GM12878 (cell line): ENCODE results near the gene MED10. TPM values are rescaled to one million over a fixed set of nuclear protein-coding genes. Genes with fewer than 3 reads are reported as not detected.

ENCODE experiments used
- ASH2L ChIP-seq: fragments of 300-600, 200-600 bp; sonication (generic); IDR thresholded peaks from 2 replicates; pipeline ENCODE4 v1.6.1; 2017; ENCODE audit warnings: low read depth, mild to moderate bottlenecking, borderline replicate concordance
- ATF7 ChIP-seq: fragments of 450-650 bp; IDR thresholded peaks from 2 replicates; pipeline ENCODE4 v1.6.1; 2016; ENCODE audit warnings: low read depth, mild to moderate bottlenecking
- BHLHE40 ChIP-seq, 2 experiments: fragments of 450-650 bp in 1 of 2; IDR thresholded peaks; 2 replicates each; pipeline ENCODE4 v1.6.1; 2011 to 2017; ENCODE audit warnings: low read depth in 2 of 2, borderline replicate concordance in 1 of 2, improper control_type of control experiment in 1 of 2, low read length in 1 of 2, mild to moderate bottlenecking in 1 of 2
- CBFB ChIP-seq: IDR thresholded peaks from 2 replicates; pipeline ENCODE4 v1.6.1; 2016; ENCODE audit warnings: antibody characterized with exemption, low read depth
- E4F1 ChIP-seq: fragments of 450-650 bp; IDR thresholded peaks from 2 replicates; pipeline ENCODE4 v1.6.1; 2018; ENCODE audit warnings: borderline replicate concordance, mild to moderate bottlenecking; ENCODE audit not compliant: partially characterized antibody
- EP300 ChIP-seq, 2 experiments: fragments of 150-350 bp in 1 of 2; IDR thresholded peaks; 2 replicates each; pipeline ENCODE4 v1.6.1; 2011 to 2012; ENCODE audit warnings: low read depth in 2 of 2, low read length in 2 of 2, borderline replicate concordance in 1 of 2, improper control_type of control experiment in 1 of 2, inconsistent platforms in 1 of 2; ENCODE audit not compliant: control insufficient read depth in 1 of 2
- IKZF1 ChIP-seq: fragments of 450-650 bp; conservative IDR thresholded peaks from 2 replicates; pipeline ENCODE4 v1.6.1; 2017; ENCODE audit warnings: antibody characterized with exemption, mild to moderate bottlenecking
- IKZF2 ChIP-seq, 2 experiments: fragments of 450-650 bp; IDR thresholded peaks; 2 replicates each; pipeline ENCODE4 v1.6.1; 2017; ENCODE audit warnings: mild to moderate bottlenecking in 2 of 2, moderate library complexity in 2 of 2
- MEF2B ChIP-seq: fragments of 450-650 bp; IDR thresholded peaks from 2 replicates; pipeline ENCODE4 v1.6.1; 2018; ENCODE audit warnings: mild to moderate bottlenecking, moderate library complexity; ENCODE audit not compliant: partially characterized antibody, poor library complexity, severe bottlenecking
- MTA2 ChIP-seq: fragments of 450-650 bp; IDR thresholded peaks from 2 replicates; pipeline ENCODE4 v1.6.1; 2016; ENCODE audit warnings: low read depth, mild to moderate bottlenecking, moderate library complexity
- NFXL1 ChIP-seq: fragments of 450-650 bp; IDR thresholded peaks from 2 replicates; pipeline ENCODE4 v1.6.1; 2017; ENCODE audit warnings: antibody characterized with exemption, mild to moderate bottlenecking, borderline replicate concordance
- RB1 ChIP-seq: fragments of 450-650 bp; formaldehyde crosslinking; IDR thresholded peaks from 2 replicates; pipeline ENCODE4 v1.6.1; 2017; ENCODE audit warnings: mild to moderate bottlenecking, borderline replicate concordance
- RELB ChIP-seq: fragments of 450-650 bp; IDR thresholded peaks from 2 replicates; pipeline ENCODE4 v1.6.1; 2017; ENCODE audit warnings: low read depth, mild to moderate bottlenecking, moderate library complexity
- SPI1 ChIP-seq: IDR thresholded peaks from 2 replicates; pipeline ENCODE4 v1.6.1; 2011; ENCODE audit warnings: low read depth, mild to moderate bottlenecking, low read length, moderate library complexity, borderline replicate concordance; ENCODE audit not compliant: insufficient read depth
- SUZ12 ChIP-seq: fragments of 200-600 bp; sonication (generic); IDR thresholded peaks from one replicate; pipeline ENCODE4 v1.6.1; 2018; ENCODE audit warnings: antibody characterized with exemption, mild to moderate bottlenecking; ENCODE audit not compliant: unreplicated experiment
- TARDBP ChIP-seq: IDR thresholded peaks from 2 replicates; pipeline ENCODE4 v1.6.1; 2016; ENCODE audit warnings: borderline replicate concordance
- TCF7 ChIP-seq: IDR thresholded peaks from 2 replicates; pipeline ENCODE4 v1.6.1; 2014; ENCODE audit warnings: antibody characterized with exemption, borderline replicate concordance
- ZNF24 ChIP-seq: fragments of 450-650 bp; IDR thresholded peaks from 2 replicates; pipeline ENCODE4 v1.6.1; 2017; ENCODE audit warnings: antibody characterized with exemption, mild to moderate bottlenecking
- ZNF592 ChIP-seq: fragments of 450-650 bp; IDR thresholded peaks from 2 replicates; pipeline ENCODE4 v1.6.1; 2017; ENCODE audit warnings: mild to moderate bottlenecking, moderate library complexity
- ZZZ3 ChIP-seq: IDR thresholded peaks from 2 replicates; pipeline ENCODE4 v1.6.1; 2011; ENCODE audit warnings: low read depth; ENCODE audit not compliant: control insufficient read depth, insufficient read length
- polyA plus RNA-seq, 11 experiments: library from polyadenylated mRNA; depleted of rRNA in 4 of 11; unstranded in 6 of 11; stranded (reverse) in 5 of 11; fragments of >200 nt; fragmentation: Nextera tagmentation in 4 of 11; fragmentation: Illumina TruSeq in 1 of 11; extraction: Ambion mirVana in 4 of 11; extraction: Trizol in 1 of 11; gene quantifications; 1 replicate in 1 of 11; 2 replicates in 10 of 11; pipeline versions ENCODE4 v1.2.1 to v1.2.3, GENCODE V29; 2011 to 2016; ENCODE audit warnings: inconsistent platforms in 2 of 11, missing spikeins in 2 of 11, low read depth in 1 of 11
- total RNA-seq, 4 experiments: library from RNA; depleted of rRNA in 3 of 4; stranded (reverse); fragments of >200 nt in 3 of 4; fragmentation: Illumina TruSeq in 1 of 4; extraction: Trizol in 1 of 4; gene quantifications; 2 replicates each; pipeline versions ENCODE4 v1.2.1 to v1.2.3, GENCODE V29; 2013 to 2021

MED10 gene
- total and polyA plus RNA-seq, 10 of the 15 experiments (the other 5 are each of a cell fraction or from before 2014, with no cell fraction given), result 21.2 to 111 (median 46.6) TPM

- peak; percentile 58 for TF ChIP-seq E4F1
- peak; percentile 58 for TF ChIP-seq IKZF1
- no peak for TF ChIP-seq RB1
- no peak for TF ChIP-seq ASH2L
- TF ChIP-seq EP300 (IDR thresholded peaks at IDR 0.05; ENCODE audit: borderline replicate concordance in 1 of 2, control insufficient read depth in 1 of 2, low read depth in 2 of 2, low read length in 2 of 2), result peak; percentile 14 to 61; a peak in 1 of 4 replicates
- no peak for TF ChIP-seq ZNF592
- TF ChIP-seq TARDBP, result no peak
- no peak for TF ChIP-seq TCF7
- no peak for TF ChIP-seq SUZ12
- TF ChIP-seq ATF7, result peak; percentile 36; the same call in 1 of the 2 replicates
- TF ChIP-seq ZZZ3, result no peak
- peak; percentile 50; the same call in 1 of the 2 replicates for TF ChIP-seq RELB
- TF ChIP-seq BHLHE40 (IDR thresholded peaks at IDR 0.05; ENCODE audit: borderline replicate concordance in 1 of 2, low read depth in 2 of 2, low read length in 1 of 2), result peak in 1 of 2 experiments; percentile 35; a peak in 1 of 4 replicates
- TF ChIP-seq IKZF2 (IDR thresholded peaks at IDR 0.05), result peak; percentile 59 to 76; a peak in 2 of 4 replicates
- 0 out of 2 replicates have a peak, but pooled peaks have one; percentile 16 for TF ChIP-seq CBFB
- TF ChIP-seq MTA2, result peak; percentile 73; the same call in 1 of the 2 replicates
- peak; percentile 32; the same call in 1 of the 2 replicates for TF ChIP-seq SPI1
- TF ChIP-seq MEF2B, result peak; percentile 64
- TF ChIP-seq NFXL1, result no peak
- 0 out of 2 replicates have a peak, but pooled peaks have one; percentile 8 for TF ChIP-seq ZNF24
These were observed 24.6 kb upstream of the MED10 start (continued) for GRCh38 chr5:6402939-6403338.
